Hematopoietic multipotent progenitor cell treated with erythropoietin and hydrocortisone succinate and interleukin-3 and kit ligand, for 6 days (in vitro differentiated cells): ENCODE data around the gene TEX101.
A peak's percentile ranks its signal among the peaks of the same experiment; 100 is the strongest.

ENCODE experiments used
- DNase-seq: peaks from one replicate; pipeline ENCODE4 v3.0.0-alpha.2; 2015

TEX101 gene

DNA sequence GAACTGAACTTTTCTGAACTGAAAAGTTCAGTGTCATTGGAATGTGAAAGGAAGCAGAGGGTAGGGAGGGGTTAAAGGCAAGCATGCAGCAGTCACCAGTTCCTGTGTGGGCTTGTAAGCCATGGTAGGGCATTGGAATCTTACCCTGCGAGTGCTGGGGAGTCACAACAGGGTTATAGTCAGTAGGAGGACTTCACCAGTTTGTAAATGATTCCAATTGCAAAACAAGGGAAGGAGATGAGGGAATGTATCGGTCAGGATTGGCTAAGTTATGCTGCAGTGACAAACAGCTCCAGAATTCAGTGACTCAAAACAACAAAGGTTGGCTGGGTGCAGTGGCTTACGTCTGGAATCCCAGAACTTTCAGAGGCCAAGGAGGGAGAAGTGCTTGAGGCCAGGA, 37.9 kb downstream of the TEX101 start:
- DNase-seq: no peak

- DNase-seq: no peak
Measured at GRCh38 chr19:43454031-43454430, 39.3 kb downstream of the TEX101 start.

DNA sequence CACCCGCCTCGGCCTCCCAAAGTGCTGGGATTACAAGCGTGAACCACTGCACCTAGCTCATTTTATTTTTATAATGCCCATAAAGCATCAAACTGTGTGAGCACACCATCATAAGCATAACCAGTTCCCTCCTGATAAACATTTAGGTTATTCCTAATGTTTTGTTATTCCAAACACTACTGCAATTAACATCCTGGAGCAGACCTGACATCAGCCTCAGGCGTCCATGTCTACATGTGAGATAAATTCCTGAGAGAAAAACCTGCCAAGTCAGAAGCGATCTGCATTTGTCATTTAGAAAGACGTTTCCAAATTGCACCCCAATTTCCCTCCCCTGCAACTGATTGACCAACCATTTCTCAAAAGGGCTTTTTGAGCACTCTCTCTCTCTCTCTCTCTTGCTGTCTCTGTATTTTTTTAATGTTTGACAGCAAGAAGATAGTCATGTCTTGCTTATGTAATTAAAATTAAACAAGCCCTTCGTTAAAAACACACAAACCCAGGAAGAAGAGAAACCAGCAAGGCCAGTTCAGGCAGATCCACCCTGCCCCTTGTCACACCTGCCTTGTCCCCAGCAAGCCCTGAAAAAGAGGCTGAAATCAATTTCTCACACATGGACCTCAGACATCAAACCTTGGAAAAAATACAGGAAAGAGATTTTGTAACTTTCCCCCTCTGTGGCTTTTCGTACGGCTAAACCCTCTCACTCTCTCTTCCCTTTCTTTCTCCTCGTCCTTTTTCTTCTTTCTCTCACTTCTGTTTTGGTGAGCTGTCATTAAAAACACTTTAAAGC, 40.8 kb downstream of the TEX101 start:
- no peak for DNase-seq

DNA sequence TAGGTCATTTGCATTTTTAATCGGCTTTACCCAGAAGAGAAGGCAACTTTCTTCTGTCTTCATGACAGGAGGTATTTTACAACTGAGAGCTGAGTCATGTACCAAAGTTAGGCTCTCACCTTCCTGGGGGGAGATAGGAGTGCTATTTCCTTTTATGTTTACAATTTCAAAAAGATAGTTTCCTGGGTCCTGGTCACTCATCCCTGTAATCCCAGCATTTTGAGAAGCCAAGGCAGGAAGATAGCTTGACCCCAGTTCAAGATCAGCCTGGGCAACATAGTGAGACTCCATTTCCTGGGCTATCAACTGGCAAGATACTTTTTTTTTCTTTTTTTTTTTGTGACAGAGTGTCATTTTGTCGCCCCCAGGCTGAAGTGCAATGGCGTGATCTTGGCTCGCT, 43.1 kb downstream of the TEX101 start:
- no peak for DNase-seq

- DNase-seq: no peak
Measured at GRCh38 chr19:43460362-43461016, 45.8 kb downstream of the TEX101 start.

- DNase-seq: no peak
Measured at GRCh38 chr19:43461303-43461702, 46.6 kb downstream of the TEX101 start.

GRCh38 chr19:43462383-43462782, 47.7 kb downstream of the TEX101 start:
- DNase-seq: no peak

DNA sequence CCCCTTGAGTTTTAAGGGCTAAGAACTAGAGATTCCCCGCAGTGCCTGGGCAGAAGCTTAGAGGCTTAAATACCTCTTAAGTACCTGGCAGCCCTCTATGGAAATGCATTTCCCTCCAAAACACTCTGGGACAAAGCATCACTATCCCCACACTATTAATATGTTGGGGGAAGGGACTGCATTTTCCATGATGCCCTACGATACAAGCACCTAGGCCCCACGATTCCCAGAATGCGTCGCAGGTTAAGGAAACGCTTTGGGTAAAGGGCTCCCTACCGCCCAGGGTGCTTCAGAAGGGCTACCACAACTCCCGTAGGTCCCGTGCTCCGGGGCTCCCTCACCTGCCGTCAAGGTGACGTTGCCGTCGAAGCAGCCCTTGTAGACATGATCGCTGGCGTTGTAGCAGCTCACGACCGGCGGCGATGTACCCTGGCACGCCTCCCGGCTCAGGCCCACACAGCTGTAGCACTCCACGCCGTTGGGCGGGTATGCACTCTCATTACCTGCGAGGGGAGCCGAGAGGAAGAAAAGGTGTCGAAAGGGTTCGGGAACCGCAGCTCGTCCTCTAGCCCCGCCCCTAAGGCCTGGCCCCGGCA, 48.2 kb downstream of the TEX101 start:
- no peak for DNase-seq

GRCh38 chr19:43463381-43464133, 48.9 kb downstream of the TEX101 start:
- DNase-seq: peak; percentile 97

GRCh38 chr19:43464134-43464775, 49.6 kb downstream of the TEX101 start:
- DNase-seq: no peak

GRCh38 chr19:43465468-43466120, 50.9 kb downstream of the TEX101 start, which contains the start of gene LYPD3:
TSS of gene LYPD3 (minus strand) at chr19:43465608. CDS start at chr19:43465571, 37 bp downstream.
- DNase-seq: no peak

DNA sequence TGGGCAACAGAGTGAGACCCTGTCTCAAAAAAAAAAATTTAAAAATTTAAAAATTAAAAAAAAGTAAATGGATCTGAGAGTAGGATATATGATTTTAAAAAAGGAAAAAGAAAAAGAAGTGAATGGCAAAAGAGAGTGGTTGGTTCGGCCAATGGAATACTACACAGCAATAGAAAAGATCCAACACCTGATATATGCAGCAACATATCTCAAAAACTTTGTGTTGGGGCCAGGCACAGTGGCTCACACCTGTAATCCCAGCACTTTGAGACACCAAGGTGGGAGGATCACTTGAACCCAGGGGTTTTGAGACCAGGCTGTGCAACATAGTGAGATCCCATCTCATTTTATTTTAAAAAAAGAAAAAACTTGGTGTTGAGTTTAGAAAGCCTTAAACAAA, 52.1 kb downstream of the TEX101 start:
- DNase-seq: no peak

- no peak for DNase-seq
Measured at GRCh38 chr19:43467276-43467675, 52.6 kb downstream of the TEX101 start.

DNA sequence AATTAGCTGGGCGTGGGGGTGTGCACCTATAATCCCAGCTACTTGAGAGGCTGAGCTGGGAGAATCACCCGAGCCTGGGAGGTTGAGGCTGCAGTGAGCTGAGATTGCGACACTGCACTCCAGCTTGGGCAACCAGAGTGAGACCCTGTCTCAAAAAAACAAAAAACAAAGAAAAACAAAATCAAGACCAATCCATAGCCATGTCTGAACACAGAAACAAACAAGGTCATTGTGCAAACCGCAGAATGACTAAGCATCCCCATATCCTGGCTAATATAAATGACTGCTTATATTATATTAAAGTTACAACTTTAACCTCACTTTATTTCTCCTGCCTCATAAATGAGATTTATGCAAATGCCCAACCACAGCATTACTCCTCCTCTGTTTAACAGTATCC, 53.0 kb downstream of the TEX101 start:
- peak; percentile 64 for DNase-seq
